ENCODE measurements around the gene ARHGEF2. TPM values are rescaled to one million over a fixed set of nuclear protein-coding genes. Genes with fewer than 3 reads are reported as not detected.

Gene ARHGEF2
- total and polyA plus RNA-seq, 2 of the 13 experiments (the other 11 are each of a cell fraction or from before 2014, with no cell fraction given): 16.1 to 32.1 TPM

- TF ChIP-seq, protein P1, sequence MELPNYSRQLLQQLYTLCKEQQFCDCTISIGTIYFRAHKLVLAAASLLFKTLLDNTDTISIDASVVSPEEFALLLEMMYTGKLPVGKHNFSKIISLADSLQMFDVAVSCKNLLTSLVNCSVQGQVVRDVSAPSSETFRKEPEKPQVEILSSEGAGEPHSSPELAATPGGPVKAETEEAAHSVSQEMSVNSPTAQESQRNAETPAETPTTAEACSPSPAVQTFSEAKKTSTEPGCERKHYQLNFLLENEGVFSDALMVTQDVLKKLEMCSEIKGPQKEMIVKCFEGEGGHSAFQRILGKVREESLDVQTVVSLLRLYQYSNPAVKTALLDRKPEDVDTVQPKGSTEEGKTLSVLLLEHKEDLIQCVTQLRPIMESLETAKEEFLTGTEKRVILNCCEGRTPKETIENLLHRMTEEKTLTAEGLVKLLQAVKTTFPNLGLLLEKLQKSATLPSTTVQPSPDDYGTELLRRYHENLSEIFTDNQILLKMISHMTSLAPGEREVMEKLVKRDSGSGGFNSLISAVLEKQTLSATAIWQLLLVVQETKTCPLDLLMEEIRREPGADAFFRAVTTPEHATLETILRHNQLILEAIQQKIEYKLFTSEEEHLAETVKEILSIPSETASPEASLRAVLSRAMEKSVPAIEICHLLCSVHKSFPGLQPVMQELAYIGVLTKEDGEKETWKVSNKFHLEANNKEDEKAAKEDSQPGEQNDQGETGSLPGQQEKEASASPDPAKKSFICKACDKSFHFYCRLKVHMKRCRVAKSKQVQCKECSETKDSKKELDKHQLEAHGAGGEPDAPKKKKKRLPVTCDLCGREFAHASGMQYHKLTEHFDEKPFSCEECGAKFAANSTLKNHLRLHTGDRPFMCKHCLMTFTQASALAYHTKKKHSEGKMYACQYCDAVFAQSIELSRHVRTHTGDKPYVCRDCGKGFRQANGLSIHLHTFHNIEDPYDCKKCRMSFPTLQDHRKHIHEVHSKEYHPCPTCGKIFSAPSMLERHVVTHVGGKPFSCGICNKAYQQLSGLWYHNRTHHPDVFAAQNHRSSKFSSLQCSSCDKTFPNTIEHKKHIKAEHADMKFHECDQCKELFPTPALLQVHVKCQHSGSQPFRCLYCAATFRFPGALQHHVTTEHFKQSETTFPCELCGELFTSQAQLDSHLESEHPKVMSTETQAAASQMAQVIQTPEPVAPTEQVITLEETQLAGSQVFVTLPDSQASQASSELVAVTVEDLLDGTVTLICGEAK (IDR thresholded peaks at IDR 0.05): peak; percentile 91
- TF ChIP-seq, protein P1 (CRISPR knock-in tag; IDR thresholded peaks at IDR 0.05): peak; percentile 35; the same call in 1 of the 2 replicates
- TF ChIP-seq, protein P2, sequence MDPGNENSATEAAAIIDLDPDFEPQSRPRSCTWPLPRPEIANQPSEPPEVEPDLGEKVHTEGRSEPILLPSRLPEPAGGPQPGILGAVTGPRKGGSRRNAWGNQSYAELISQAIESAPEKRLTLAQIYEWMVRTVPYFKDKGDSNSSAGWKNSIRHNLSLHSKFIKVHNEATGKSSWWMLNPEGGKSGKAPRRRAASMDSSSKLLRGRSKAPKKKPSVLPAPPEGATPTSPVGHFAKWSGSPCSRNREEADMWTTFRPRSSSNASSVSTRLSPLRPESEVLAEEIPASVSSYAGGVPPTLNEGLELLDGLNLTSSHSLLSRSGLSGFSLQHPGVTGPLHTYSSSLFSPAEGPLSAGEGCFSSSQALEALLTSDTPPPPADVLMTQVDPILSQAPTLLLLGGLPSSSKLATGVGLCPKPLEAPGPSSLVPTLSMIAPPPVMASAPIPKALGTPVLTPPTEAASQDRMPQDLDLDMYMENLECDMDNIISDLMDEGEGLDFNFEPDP (CRISPR knock-in tag; conservative IDR thresholded peaks at IDR 0.05): no peak
- no peak; the same call in 1 of the 2 replicates for TF ChIP-seq ZBTB44 (CRISPR knock-in tag; IDR thresholded peaks at IDR 0.05)
- TF ChIP-seq YEATS4 (CRISPR knock-in tag; IDR thresholded peaks at IDR 0.05; ENCODE audit: borderline replicate concordance): peak; percentile 96
- peak; percentile 52 for TF ChIP-seq ZGPAT (CRISPR knock-in tag; IDR thresholded peaks at IDR 0.05)
- TF ChIP-seq NPAS2 (CRISPR knock-in tag; IDR thresholded peaks at IDR 0.05; ENCODE audit: borderline replicate concordance): no peak
- TF ChIP-seq FOXP1 (IDR thresholded peaks at IDR 0.05): no peak
- TF ChIP-seq FOXP1 (CRISPR knock-in tag; IDR thresholded peaks at IDR 0.05): no peak
- peak; percentile 88 for TF ChIP-seq ASH2L (IDR thresholded peaks at IDR 0.05; ENCODE audit: insufficient read length, low read depth, low read length)
- TF ChIP-seq ZFAT (CRISPR knock-in tag; conservative IDR thresholded peaks at IDR 0.05): no peak
- no peak for TF ChIP-seq ZNF296 (CRISPR knock-in tag; conservative IDR thresholded peaks at IDR 0.05)
- no peak for TF ChIP-seq ZBTB20 (CRISPR knock-in tag; IDR thresholded peaks at IDR 0.05; ENCODE audit: borderline replicate concordance, low read depth)
- peak; percentile 93 for TF ChIP-seq PHF20 (CRISPR knock-in tag; IDR thresholded peaks at IDR 0.05)
- TF ChIP-seq HDAC2 (CRISPR knock-in tag; IDR thresholded peaks at IDR 0.05): peak; percentile 55
- TF ChIP-seq RBM39 (IDR thresholded peaks at IDR 0.05; ENCODE audit: low read depth, low read length, poor library complexity, severe bottlenecking): peak; percentile 76
Measured at GRCh38 chr1:155934097-155934935, 44.0 kb downstream of the ARHGEF2 start, which contains the start of gene KHDC4 (continued).

Data from HepG2 (cell line).